Measurements from ENCODE around the gene SALL2.
A peak's percentile ranks its signal among the peaks of the same experiment; 100 is the strongest.

The SALL2 gene

GRCh38 chr14:21528381-21529348 is 2.5 kb upstream of the SALL2 start:
- DNase-seq (ENCODE audit: low read depth, low spot score), result no peak

GRCh38 chr14:21527318-21527679 is 1.2 kb upstream of the SALL2 start:
- DNase-seq (ENCODE audit: low read depth, low spot score), result no peak

- DNase-seq (ENCODE audit: low read depth, low spot score), result no peak
These were observed 649 bp upstream of the SALL2 start for GRCh38 chr14:21526672-21527317.

- no peak for DNase-seq (ENCODE audit: low read depth, low spot score)
These were observed 580 bp downstream of the SALL2 start for GRCh38 chr14:21525571-21525961.

- DNase-seq (ENCODE audit: low read depth, low spot score), result no peak
These were observed 1.3 kb downstream of the SALL2 start for GRCh38 chr14:21524575-21525490.

- no peak for DNase-seq (ENCODE audit: low read depth, low spot score)
These were observed 2.9 kb downstream of the SALL2 start for GRCh38 chr14:21523203-21523602.

GRCh38 chr14:21521501-21521900 is 4.6 kb downstream of the SALL2 start:
- no peak for DNase-seq (ENCODE audit: low read depth, low spot score)

GRCh38 chr14:21520767-21521166 is 5.4 kb downstream of the SALL2 start:
- DNase-seq (ENCODE audit: low read depth, low spot score), result no peak

- no peak for DNase-seq (ENCODE audit: low read depth, low spot score)
These were observed 7.4 kb downstream of the SALL2 start for GRCh38 chr14:21518725-21519124.

- no peak for DNase-seq (ENCODE audit: low read depth, low spot score)
These were observed 11.8 kb downstream of the SALL2 start for GRCh38 chr14:21514341-21514740.

- peak; percentile 92 for DNase-seq (ENCODE audit: low read depth, low spot score)
These were observed 15.2 kb downstream of the SALL2 start, which contains the start of gene METTL3 for GRCh38 chr14:21510735-21511657. METTL3 (minus strand) TSS chr14:21511340; CDS start chr14:21511223, 117 bp downstream.

- DNase-seq (ENCODE audit: low read depth, low spot score), result no peak
These were observed 16.6 kb downstream of the SALL2 start for GRCh38 chr14:21509432-21510143.

GRCh38 chr14:21506557-21506956 is 19.6 kb downstream of the SALL2 start:
- DNase-seq (ENCODE audit: low read depth, low spot score), result no peak

- no peak for DNase-seq (ENCODE audit: low read depth, low spot score)
These were observed 21.1 kb downstream of the SALL2 start for GRCh38 chr14:21505012-21505553.

- DNase-seq (ENCODE audit: low read depth, low spot score), result no peak
These were observed 22.8 kb downstream of the SALL2 start for GRCh38 chr14:21503376-21503775.

- DNase-seq (ENCODE audit: low read depth, low spot score), result no peak
These were observed 24.6 kb downstream of the SALL2 start for GRCh38 chr14:21501568-21501967.

GRCh38 chr14:21498540-21499526 is 27.3 kb downstream of the SALL2 start:
- DNase-seq (ENCODE audit: low read depth, low spot score), result no peak

- no peak for DNase-seq (ENCODE audit: low read depth, low spot score)
These were observed 29.7 kb downstream of the SALL2 start for GRCh38 chr14:21496453-21496852.
